Transverse colon (tissue), 4 donors: ENCODE results near the gene EDEM1. TPM values are rescaled to one million over a fixed set of nuclear protein-coding genes. Genes with fewer than 3 reads are reported as not detected.

ENCODE experiments used
- DNase-seq: peaks from one replicate; pipeline ENCODE4 v3.0.0-alpha.2; 2019
- H3K27ac ChIP-seq, 4 donors: fragments of 200-600 bp; sonication (generic); 2 replicates each; pipeline ENCODE4 v1.5.1; 2016 to 2018; ENCODE audit warnings: inconsistent platforms in 4 of 4
- H3K27me3 ChIP-seq: fragments of 200-600 bp; sonication (generic); 2 replicates; pipeline ENCODE4 v1.5.1; 2017; ENCODE audit warnings: inconsistent platforms
- H3K36me3 ChIP-seq, 4 donors: fragments of 200-600 bp; sonication (generic); 2 replicates each; pipeline ENCODE4 v1.5.1; 2017 to 2019; ENCODE audit warnings: inconsistent platforms in 4 of 4
- H3K4me1 ChIP-seq, 4 donors: fragments of 200-600 bp; sonication (generic); 2 replicates each; pipeline ENCODE4 v1.5.1; 2017 to 2020; ENCODE audit warnings: inconsistent platforms in 4 of 4
- H3K4me3 ChIP-seq, 4 donors: fragments of 200-600 bp; sonication (generic); 1 replicate in 1 of 4; 2 replicates in 3 of 4; pipeline versions ENCODE4 v1.5.1 to v1.6.1; 2017 to 2019; ENCODE audit warnings: inconsistent platforms in 4 of 4
- H3K9me3 ChIP-seq, 2 donors: fragments of 200-600 bp; sonication (generic); 2 replicates each; pipeline ENCODE4 v1.5.1; 2017 to 2019; ENCODE audit warnings: inconsistent platforms in 2 of 2
- CTCF ChIP-seq, 5 experiments: fragments of 200-600 bp in 3 of 5; fragments of 450-650 bp in 2 of 5; sonication (generic) in 3 of 5; IDR thresholded peaks; 1 replicate in 2 of 5; 2 replicates in 3 of 5; pipeline ENCODE4 v1.5.1; 2016 to 2017; ENCODE audit warnings: antibody characterized with exemption in 5 of 5, inconsistent platforms in 3 of 5, mild to moderate bottlenecking in 2 of 5, moderate library complexity in 1 of 5
- EP300 ChIP-seq: sonication (generic); formaldehyde crosslinking; IDR thresholded peaks from one replicate; pipeline ENCODE4 v1.6.1; 2017; ENCODE audit warnings: antibody characterized with exemption, low read depth
- POLR2A ChIP-seq: fragments of 450-650 bp; IDR thresholded peaks from one replicate; pipeline ENCODE4 v1.6.1; 2016; ENCODE audit warnings: antibody characterized with exemption, mild to moderate bottlenecking, moderate library complexity
- POLR2AphosphoS5 ChIP-seq, 3 donors: sonication (generic); formaldehyde crosslinking; IDR thresholded peaks; one replicate each; pipeline ENCODE4 v1.6.1; 2016; ENCODE audit warnings: antibody characterized with exemption in 3 of 3
- WGBS, 2 donors: methylation state at CpG; one replicate each; pipeline ENCODE4 v1.1.5; 2018; ENCODE audit warnings: low coverage in 1 of 2; 5-methylcytosine and 5-hydroxymethylcytosine counted together
- in situ Hi-C, 4 donors: fragments of 200-750 bp; cut with MboI; loops; one replicate each; pipeline versions ENCODE4 v1.15.0 to v1.15.1; 2017; ENCODE audit warnings: low sequenced_read_pairs in 3 of 4, low pct_ligation_motif_present in 1 of 4, low pct_unique_long_range_greater_than_20kb in 1 of 4
- intact Hi-C: fragments of 100-400 bp; cut with DNase I; formaldehyde crosslinking; loops from one replicate; pipeline ENCODE4 v1.15.1; 2023; ENCODE audit warnings: low total_unique reads
- total RNA-seq, 4 donors: library from RNA; depleted of rRNA; stranded (reverse); fragments of >200 nt; gene quantifications; one replicate each; pipeline ENCODE4 v1.1.0, GENCODE V29; 2016

EDEM1 gene
- total RNA-seq, 4 donors from 2014 or later, result 27.3 to 312 (median 42.3) TPM

GRCh38 chr3:5202222-5202621 lies 14.7 kb downstream of the EDEM1 start:
- Histone ChIP-seq H3K27me3 (no peaks in the 10 kb centered on the region), H3K27ac (no peak overlapping the region), H3K9me3 (no peaks in the 10 kb centered on the region), H3K4me3 (no peak overlapping the region), H3K36me3 (peaks cover 0 to 65% (median 30%) of the 10 kb centered on the region in 4 donors), H3K4me1 (peaks cover 0 to 10% (median under 1%) of the 10 kb centered on the region in 4 donors)
- WGBS, 2 donors, result 94 to 100% methylated on average over 1 to 2 of the region's 2 CpGs
- in situ Hi-C loops, result no loop called here
- TF ChIP-seq POLR2A (no peak), EP300 (no peak), POLR2AphosphoS5 (IDR thresholded peaks at IDR 0.05) (no peak), CTCF (IDR thresholded peaks at IDR 0.05) (no peak)
- intact Hi-C loops, result no loop called here
- DNase-seq, result no peak

- DNase-seq, result no peak
- TF ChIP-seq POLR2AphosphoS5 (IDR thresholded peaks at IDR 0.05) (no peak), CTCF (IDR thresholded peaks at IDR 0.05) (no peak), POLR2A (no peak), EP300 (no peak)
- no peaks in the 10 kb centered on the region for H3K4me1 ChIP-seq
- in situ Hi-C loops, result no loop called here
- no peak overlapping the region for H3K4me3 ChIP-seq
- H3K27ac ChIP-seq, result no peak overlapping the region
- intact Hi-C loops, result no loop called here
- 80 to 96% methylated on average over 7 of the region's 7 CpGs for WGBS, 2 donors
- H3K36me3 ChIP-seq, result peaks cover 0 to 91% (median 42%) of the 10 kb centered on the region in 4 donors
- H3K9me3 ChIP-seq, result no peaks in the 10 kb centered on the region
- no peaks in the 10 kb centered on the region for H3K27me3 ChIP-seq
Observed at GRCh38 chr3:5205165-5205941, 17.8 kb downstream of the EDEM1 start.

DNA sequence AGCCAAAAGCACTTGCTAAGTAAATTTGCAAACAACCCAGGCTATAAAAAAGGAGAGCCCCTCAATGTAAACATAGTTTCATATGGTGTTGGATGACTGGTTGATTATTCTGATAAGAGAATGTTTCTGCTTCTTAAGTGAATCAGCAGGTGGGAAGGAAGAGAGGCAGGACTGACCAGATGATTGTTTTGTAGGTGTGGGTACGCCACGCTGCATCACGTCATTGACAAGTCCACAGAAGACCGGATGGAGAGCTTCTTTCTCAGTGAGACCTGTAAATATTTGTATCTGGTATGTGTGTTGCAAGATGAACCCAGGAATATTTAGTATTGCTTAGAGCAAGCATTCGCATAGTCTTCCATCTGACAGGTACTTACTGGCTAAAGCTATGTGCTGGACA lies 23.4 kb downstream of the EDEM1 start:
- Histone ChIP-seq H3K27me3 (no peaks in the 10 kb centered on the region), H3K4me1 (no peaks in the 10 kb centered on the region), H3K9me3 (no peaks in the 10 kb centered on the region), H3K27ac (no peak overlapping the region), H3K36me3 (peaks cover 0 to 78% (median 38%) of the 10 kb centered on the region in 4 donors), H3K4me3 (no peak overlapping the region)
- no peak for TF ChIP-seq EP300
- TF ChIP-seq POLR2A, result no peak
- no peak for TF ChIP-seq CTCF (IDR thresholded peaks at IDR 0.05)
- no peak for TF ChIP-seq POLR2AphosphoS5 (IDR thresholded peaks at IDR 0.05)
- intact Hi-C loops (no loop called here), in situ Hi-C loops (no loop called here)
- no peak for DNase-seq
- 66 to 80% methylated on average over 2 to 5 of the region's 5 CpGs for WGBS, 2 donors

DNA sequence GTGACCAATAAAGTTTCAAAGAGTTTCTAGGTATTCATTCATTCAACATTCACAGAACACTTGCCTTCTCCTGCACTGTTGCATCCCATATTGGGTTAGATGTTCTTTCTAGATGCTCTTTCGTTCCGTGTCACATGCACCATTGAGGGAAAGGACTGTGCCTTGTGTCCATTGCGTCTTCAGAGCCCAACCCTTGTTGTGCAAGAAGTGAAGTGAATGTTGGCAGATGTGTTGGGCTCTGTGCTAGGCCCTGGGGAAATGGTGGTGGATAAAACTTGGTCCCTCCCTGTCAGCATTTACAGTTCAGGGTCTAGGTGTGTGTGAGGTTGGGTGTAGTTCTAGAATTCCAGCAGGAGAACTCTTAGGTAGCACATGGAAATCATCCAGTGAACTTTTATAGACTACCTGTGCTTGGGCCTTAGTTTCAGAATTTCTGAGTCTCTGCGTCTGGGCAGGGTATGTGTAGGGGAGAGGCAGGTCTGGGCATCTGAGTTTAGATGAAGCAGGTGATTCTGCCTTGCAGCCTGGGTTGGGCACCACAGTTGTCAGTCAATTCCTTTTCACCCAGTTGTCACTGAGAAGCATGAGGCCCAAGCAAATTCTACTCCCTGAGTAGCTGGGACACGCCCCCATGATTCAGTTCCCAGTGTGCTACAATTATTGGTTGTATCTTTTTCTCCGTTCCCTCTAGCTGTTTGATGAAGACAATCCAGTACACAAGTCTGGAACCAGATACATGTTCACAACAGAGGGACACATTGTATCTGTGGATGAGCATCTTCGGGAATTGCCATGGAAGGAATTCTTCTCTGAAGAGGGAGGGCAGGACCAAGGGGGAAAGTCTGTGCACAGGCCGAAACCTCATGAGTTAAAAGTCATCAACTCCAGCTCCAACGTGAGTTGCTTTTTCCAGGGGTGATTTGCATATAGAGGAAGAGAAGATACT lies 25.4 kb downstream of the EDEM1 start:
- TF ChIP-seq CTCF (IDR thresholded peaks at IDR 0.05), result no peak
- DNase-seq, result no peak
- Histone ChIP-seq H3K9me3 (no peaks in the 10 kb centered on the region), H3K36me3 (peaks cover 0 to 79% (median 33%) of the 10 kb centered on the region in 4 donors), H3K27ac (no peak overlapping the region), H3K4me3 (no peak overlapping the region), H3K27me3 (no peaks in the 10 kb centered on the region), H3K4me1 (peaks cover 0 to under 1% (median 0%) of the 10 kb centered on the region in 4 donors)
- 72 to 87% methylated on average over 4 to 9 of the region's 9 CpGs for WGBS, 2 donors
- intact Hi-C loops, result no loop called here
- in situ Hi-C loops, result no loop called here
